ENCODE results near the gene FIGNL1. TPM values are rescaled to one million over a fixed set of nuclear protein-coding genes. Genes with fewer than 3 reads are reported as not detected.

FIGNL1 gene
- total and polyA plus RNA-seq, 12 donors, result 4.0 to 14.7 (median 7.8) TPM

DNA sequence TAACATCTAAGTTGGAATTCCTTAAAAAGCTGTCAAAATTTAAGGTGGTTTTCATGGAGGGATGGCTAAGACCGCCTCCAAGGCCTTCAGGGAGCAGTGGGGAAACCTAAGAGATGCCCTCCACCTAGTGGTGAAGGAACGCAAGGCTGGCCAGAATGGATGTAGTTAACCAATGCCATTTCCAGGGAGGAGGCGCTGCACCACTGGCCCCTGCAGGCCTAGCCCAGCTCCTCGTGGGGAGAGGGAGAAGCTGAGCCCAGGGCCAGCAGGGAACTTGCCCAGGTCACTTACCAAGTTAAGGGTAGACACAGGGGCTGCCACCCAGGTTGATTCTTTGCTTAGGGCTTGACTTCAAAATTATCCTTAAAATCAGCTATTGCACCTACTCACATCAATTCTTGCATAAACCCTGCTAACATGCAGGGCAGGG lies 32.0 kb downstream of the FIGNL1 start:
- Histone ChIP-seq H3K4me3 (no peak overlapping the region), H3K27ac (no peak overlapping the region), H3K4me1 (replicated peaks in 1 of 2) (no peaks in the 10 kb centered on the region), H3K36me3 (replicated peaks in 1 of 2) (no peaks in the 10 kb centered on the region), H3K27me3 (no peaks in the 10 kb centered on the region), H3K9me3 (replicated peaks in 1 of 3) (no peaks in the 10 kb centered on the region)
- 0 to 6% (median 4%) methylated on average over 2 to 4 of the region's 4 CpGs for WGBS, 4 donors
- DNase-seq, result peak; percentile 65 to 88 (median 72)
- TF ChIP-seq, protein P1, sequence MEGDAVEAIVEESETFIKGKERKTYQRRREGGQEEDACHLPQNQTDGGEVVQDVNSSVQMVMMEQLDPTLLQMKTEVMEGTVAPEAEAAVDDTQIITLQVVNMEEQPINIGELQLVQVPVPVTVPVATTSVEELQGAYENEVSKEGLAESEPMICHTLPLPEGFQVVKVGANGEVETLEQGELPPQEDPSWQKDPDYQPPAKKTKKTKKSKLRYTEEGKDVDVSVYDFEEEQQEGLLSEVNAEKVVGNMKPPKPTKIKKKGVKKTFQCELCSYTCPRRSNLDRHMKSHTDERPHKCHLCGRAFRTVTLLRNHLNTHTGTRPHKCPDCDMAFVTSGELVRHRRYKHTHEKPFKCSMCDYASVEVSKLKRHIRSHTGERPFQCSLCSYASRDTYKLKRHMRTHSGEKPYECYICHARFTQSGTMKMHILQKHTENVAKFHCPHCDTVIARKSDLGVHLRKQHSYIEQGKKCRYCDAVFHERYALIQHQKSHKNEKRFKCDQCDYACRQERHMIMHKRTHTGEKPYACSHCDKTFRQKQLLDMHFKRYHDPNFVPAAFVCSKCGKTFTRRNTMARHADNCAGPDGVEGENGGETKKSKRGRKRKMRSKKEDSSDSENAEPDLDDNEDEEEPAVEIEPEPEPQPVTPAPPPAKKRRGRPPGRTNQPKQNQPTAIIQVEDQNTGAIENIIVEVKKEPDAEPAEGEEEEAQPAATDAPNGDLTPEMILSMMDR (IDR thresholded peaks at IDR 0.05), result peak; percentile 63 to 81 (median 72)
- no peak for TF ChIP-seq POLR2A (IDR thresholded peaks at IDR 0.05)
- intact Hi-C loops (cut with DNase I), result loop anchor here in 1 of 2 donors (5.0 to 10.0 kb wide), 2 partner anchors 276 to 323 kb away; partner anchors contain the start of gene ZPBP

DNA sequence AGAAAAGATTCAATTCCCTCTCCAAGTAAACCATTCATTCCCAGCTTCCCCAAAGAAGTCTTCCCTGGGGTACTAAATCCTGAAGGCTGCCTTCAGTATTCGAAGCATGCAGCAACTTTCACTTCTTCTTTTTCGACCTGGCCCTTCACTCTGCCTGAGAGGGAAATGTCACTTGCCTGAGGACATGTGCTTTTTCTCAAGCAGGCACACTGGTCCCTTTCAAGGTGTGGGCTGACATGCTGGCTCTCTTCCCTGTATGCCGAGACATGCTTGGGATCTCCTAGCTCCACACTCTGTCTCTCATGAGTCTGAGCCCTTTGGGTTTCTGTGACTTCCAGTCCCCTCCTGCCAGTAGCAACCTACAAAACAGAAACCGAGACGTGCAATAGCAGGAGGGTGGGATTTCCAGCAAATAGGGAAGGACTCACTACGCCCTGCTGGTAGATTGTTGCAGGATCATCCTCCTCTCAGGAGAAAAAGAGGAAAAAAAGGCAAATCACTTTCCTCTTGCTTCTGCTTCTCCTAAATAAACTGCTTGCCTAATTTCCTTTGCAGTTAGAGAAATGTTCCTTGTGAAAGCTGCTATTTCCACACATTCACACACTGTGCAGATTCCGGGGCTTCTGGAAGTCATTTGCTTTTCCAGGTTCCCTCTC lies 33.5 kb downstream of the FIGNL1 start:
- H3K27ac ChIP-seq, result no peak overlapping the region
- no peak for TF ChIP-seq POLR2A (IDR thresholded peaks at IDR 0.05)
- TF ChIP-seq, protein P1 (IDR thresholded peaks at IDR 0.05), result no peak
- 49 to 65% (median 57%) methylated on average over 7 of the region's 7 CpGs for WGBS, 4 donors
- no peaks in the 10 kb centered on the region for H3K36me3 ChIP-seq (replicated peaks in 1 of 2)
- no peaks in the 10 kb centered on the region for H3K4me1 ChIP-seq (replicated peaks in 1 of 2)
- H3K27me3 ChIP-seq, result no peaks in the 10 kb centered on the region
- intact Hi-C loops (cut with DNase I), result loop anchor here in 1 of 2 donors (5.0 to 10.0 kb wide), 2 partner anchors 274 to 322 kb away; partner anchors contain the start of gene ZPBP
- DNase-seq, result no peak
- H3K9me3 ChIP-seq (replicated peaks in 1 of 3), result no peaks in the 10 kb centered on the region
- H3K4me3 ChIP-seq, result no peak overlapping the region

DNA sequence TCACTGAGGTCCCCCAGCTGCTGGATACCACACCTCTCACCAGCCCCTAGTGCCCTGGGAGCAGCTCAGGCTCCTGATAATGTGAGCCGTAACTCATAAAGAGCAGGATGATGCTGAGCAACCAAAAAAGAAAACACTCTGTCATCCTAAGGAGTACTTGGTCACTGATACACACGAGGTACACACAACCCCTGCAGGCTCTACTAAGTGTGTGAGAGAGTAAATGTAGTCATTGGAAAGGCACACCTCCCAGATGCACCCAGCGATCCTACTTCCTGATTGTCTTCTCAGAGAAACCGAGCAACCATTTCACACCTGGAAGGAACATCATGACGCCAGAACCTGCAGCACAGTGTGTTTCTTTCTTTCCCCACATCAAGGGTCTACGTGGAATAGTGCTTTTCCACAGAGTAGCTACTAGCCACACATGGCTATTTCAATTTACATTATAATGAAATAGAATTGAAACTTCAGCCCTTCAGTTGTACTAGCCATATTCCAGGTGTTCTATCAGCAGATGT lies 34.2 kb downstream of the FIGNL1 start:
- H3K27ac ChIP-seq, result no peak overlapping the region
- H3K4me3 ChIP-seq, result no peak overlapping the region
- no peak for DNase-seq
- H3K9me3 ChIP-seq (replicated peaks in 1 of 3), result no peaks in the 10 kb centered on the region
- WGBS, 4 donors, result 60 to 71% (median 66%) methylated on average over 6 of the region's 6 CpGs
- TF ChIP-seq, protein P1 (IDR thresholded peaks at IDR 0.05), result no peak
- no peaks in the 10 kb centered on the region for H3K27me3 ChIP-seq
- intact Hi-C loops (cut with DNase I), result loop anchor here in 1 of 2 donors (5.0 to 10.0 kb wide), 2 partner anchors 274 to 321 kb away; partner anchors contain the start of gene ZPBP
- H3K4me1 ChIP-seq (replicated peaks in 1 of 2), result no peaks in the 10 kb centered on the region
- no peaks in the 10 kb centered on the region for H3K36me3 ChIP-seq (replicated peaks in 1 of 2)

DNA sequence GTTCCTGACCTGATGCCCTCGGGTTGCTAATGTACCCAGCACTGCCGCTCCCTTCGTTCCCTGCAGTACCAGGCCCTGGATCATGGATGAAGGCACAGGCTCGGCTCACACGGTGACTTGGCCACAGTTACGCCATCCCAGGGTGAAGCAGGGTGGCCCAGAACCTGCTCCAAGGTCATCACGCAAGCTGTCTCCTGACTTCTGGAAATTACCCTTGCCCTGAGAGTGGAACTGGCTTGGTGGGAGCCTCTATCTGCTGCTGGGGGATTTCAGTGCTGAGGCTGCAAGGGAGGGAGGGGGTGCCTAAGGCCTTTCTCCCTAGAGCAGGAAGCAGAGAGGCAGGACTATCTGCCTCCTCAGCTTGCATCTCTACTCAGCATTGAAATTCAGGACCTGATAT lies 36.6 kb downstream of the FIGNL1 start:
- WGBS, 4 donors, result 85 to 87% (median 87%) methylated on average over 7 of the region's 7 CpGs; no CpG with 5 or more reads in 1 of the 4 donors
- no peak for DNase-seq
- intact Hi-C loops (cut with DNase I), result loop anchor here (5.0 to 10.0 kb wide), 2 partner anchors 201 to 319 kb away; partner anchors contain the start of gene ZPBP (in 1 of the 2)
- no peaks in the 10 kb centered on the region for H3K9me3 ChIP-seq (replicated peaks in 1 of 3)
- H3K4me1 ChIP-seq (replicated peaks in 1 of 2), result no peaks in the 10 kb centered on the region
- TF ChIP-seq POLR2A (IDR thresholded peaks at IDR 0.05), result no peak
- TF ChIP-seq, protein P1 (IDR thresholded peaks at IDR 0.05), result no peak
- no peaks in the 10 kb centered on the region for H3K27me3 ChIP-seq
- H3K27ac ChIP-seq, result no peak overlapping the region
- no peak overlapping the region for H3K4me3 ChIP-seq
- H3K36me3 ChIP-seq (replicated peaks in 1 of 2), result no peaks in the 10 kb centered on the region

Data from adrenal gland (tissue), 12 donors.